HCT116 (cell line): ENCODE data around the gene CSHL1.

ENCODE experiments used
- ATF3 ChIP-seq: IDR thresholded peaks from 2 replicates; pipeline ENCODE4 v1.6.1; 2012
- CEBPB ChIP-seq: IDR thresholded peaks from 2 replicates; pipeline ENCODE4 v1.6.1; 2012; ENCODE audit warnings: low read depth
- CTCF ChIP-seq, 3 experiments: fragments of 200-600 bp in 1 of 3; sonication (generic) in 1 of 3; IDR thresholded peaks in 2 of 3; conservative IDR thresholded peaks in 1 of 3; 2 replicates each; pipeline ENCODE4 v1.5.1; 2012 to 2017; ENCODE audit warnings: low read depth in 2 of 3, low read length in 2 of 3, antibody characterized with exemption in 1 of 3, borderline replicate concordance in 1 of 3, control low read depth in 1 of 3, mild to moderate bottlenecking in 1 of 3, mixed read lengths in 1 of 3, mixed run types in 1 of 3, moderate library complexity in 1 of 3; ENCODE audit not compliant: insufficient read depth in 1 of 3
- ELF1 ChIP-seq: IDR thresholded peaks from 2 replicates; pipeline ENCODE4 v1.6.1; 2012; ENCODE audit warnings: low read depth, borderline replicate concordance
- EZH2 ChIP-seq: fragments of 200-600 bp; sonication (generic); IDR thresholded peaks from 2 replicates; pipeline ENCODE4 v1.6.1; 2017; ENCODE audit warnings: antibody characterized with exemption, mixed run types
- JUND ChIP-seq: IDR thresholded peaks from 2 replicates; pipeline ENCODE4 v1.6.1; 2012
- MAX ChIP-seq: IDR thresholded peaks from 2 replicates; pipeline ENCODE4 v1.6.1; 2012
- POLR2A ChIP-seq: IDR thresholded peaks from 2 replicates; pipeline ENCODE4 v1.7.0; 2011; ENCODE audit warnings: borderline replicate concordance; ENCODE audit not compliant: insufficient read depth, insufficient read length; ENCODE audit errors: extremely low read depth
- POLR2AphosphoS5 ChIP-seq: IDR thresholded peaks from 2 replicates; pipeline ENCODE4 v1.6.1; 2011; ENCODE audit warnings: mild to moderate bottlenecking, low read depth, low read length, moderate library complexity
- RAD21 ChIP-seq: IDR thresholded peaks from 2 replicates; pipeline ENCODE4 v1.6.1; 2012; ENCODE audit warnings: low read depth, mild to moderate bottlenecking
- REST ChIP-seq: IDR thresholded peaks from 2 replicates; pipeline ENCODE4 v1.6.1; 2012; ENCODE audit warnings: low read depth
- YY1 ChIP-seq: IDR thresholded peaks from 2 replicates; pipeline ENCODE4 v1.6.1; 2011; ENCODE audit warnings: low read length, low read depth, moderate library complexity, mild to moderate bottlenecking; ENCODE audit not compliant: insufficient replicate concordance; ENCODE audit errors: extremely low read depth
- ZBTB33 ChIP-seq: IDR thresholded peaks from 2 replicates; pipeline ENCODE4 v1.6.1; 2011; ENCODE audit warnings: mild to moderate bottlenecking, low read length, moderate library complexity; ENCODE audit not compliant: insufficient replicate concordance; ENCODE audit errors: extremely low read depth
- ZNF274 ChIP-seq: fragments of 200-500 bp; sonication (Bioruptor generic); IDR thresholded peaks from 2 replicates; pipeline ENCODE4 v1.6.1; 2014; ENCODE audit warnings: mild to moderate bottlenecking, low read depth, low read length, inconsistent platforms

GRCh38 chr17:63933598-63933997 is 22.5 kb upstream of the CSHL1 start:
- no peak for TF ChIP-seq CEBPB
- no peak for TF ChIP-seq ZBTB33
- no peak for TF ChIP-seq REST
- no peak for TF ChIP-seq CTCF (IDR thresholded peaks at IDR 0.05 in 2 of 3, conservative IDR thresholded peaks at IDR 0.05 in 1 of 3; ENCODE audit: borderline replicate concordance in 1 of 3, insufficient read depth in 1 of 3, low read depth in 2 of 3, low read length in 2 of 3)
- TF ChIP-seq EZH2, result no peak
- TF ChIP-seq POLR2A, result no peak
- no peak for TF ChIP-seq RAD21
- TF ChIP-seq JUND, result no peak
- no peak for TF ChIP-seq YY1
- no peak for TF ChIP-seq ATF3
- TF ChIP-seq MAX, result no peak
- no peak for TF ChIP-seq POLR2AphosphoS5
- TF ChIP-seq ZNF274, result no peak
- TF ChIP-seq ELF1, result no peak
